Memory B cell (primary cell): ENCODE results near the gene P2RY8.
A peak's percentile ranks its signal among the peaks of the same experiment; 100 is the strongest.
"Not testable (repeated sequence)": the region's sequence is repeated elsewhere in the genome, so short reads cannot be mapped to it uniquely, and the experiment has no call there.

Experiments used
- ATAC-seq: fragments of 150-1000 bp; cut with Tn5 transposase; 2 replicates; pipeline ENCODE4 v1.10.0; 2021; ENCODE audit warnings: low read depth, mild to moderate bottlenecking, moderate library complexity
- DNase-seq, 2 donors: peaks; one replicate each; pipeline ENCODE4 v3.0.0; 2022; ENCODE audit warnings: low spot score in 2 of 2
- H3K27ac Mint-ChIP-seq: one replicate; pipeline ENCODE4 v1.8.0; 2022; ENCODE audit warnings: mild to moderate bottlenecking, moderate library complexity, mixed read lengths
- H3K27me3 Mint-ChIP-seq: one replicate; pipeline ENCODE4 v1.8.0; 2022; ENCODE audit warnings: mixed read lengths
- H3K36me3 Mint-ChIP-seq: one replicate; pipeline ENCODE4 v1.8.0; 2022; ENCODE audit warnings: mild to moderate bottlenecking, mixed read lengths
- H3K4me1 Mint-ChIP-seq: one replicate; pipeline ENCODE4 v1.8.0; 2022; ENCODE audit warnings: mixed read lengths
- H3K4me3 Mint-ChIP-seq: one replicate; pipeline ENCODE4 v1.8.0; 2022; ENCODE audit warnings: mild to moderate bottlenecking, moderate library complexity, mixed read lengths
- H3K9me3 Mint-ChIP-seq: one replicate; pipeline ENCODE4 v1.8.0; 2022; ENCODE audit warnings: mixed read lengths

The P2RY8 gene

GRCh38 chrX:1482530-1482928 lies 54.5 kb downstream of the P2RY8 start:
- H3K27me3 Mint-ChIP-seq, DNase-seq, H3K9me3 Mint-ChIP-seq, ATAC-seq, H3K4me3 Mint-ChIP-seq: not testable (repeated sequence)
- Mint-ChIP-seq H3K27ac (peak overlapping the region; percentile 96), H3K36me3 (peaks cover 35% of the 10 kb centered on the region), H3K4me1 (peaks cover 48% of the 10 kb centered on the region)

- peaks cover 36% of the 10 kb centered on the region for H3K36me3 Mint-ChIP-seq
- H3K9me3 Mint-ChIP-seq, result peaks cover 8% of the 10 kb centered on the region
- ATAC-seq (peak; percentile 80), DNase-seq (peak; percentile 62 to 68)
- no peaks in the 10 kb centered on the region for H3K27me3 Mint-ChIP-seq
- peak overlapping the region; percentile 96 for H3K27ac Mint-ChIP-seq
- peak overlapping the region; percentile 79 for H3K4me3 Mint-ChIP-seq
- peaks cover 47% of the 10 kb centered on the region for H3K4me1 Mint-ChIP-seq
These were observed 55.1 kb downstream of the P2RY8 start for GRCh38 chrX:1481636-1482529.

- peak overlapping the region; percentile 96 for H3K27ac Mint-ChIP-seq
- H3K4me3 Mint-ChIP-seq, result peak overlapping the region; percentile 57
- H3K4me1 Mint-ChIP-seq, result peaks cover 46% of the 10 kb centered on the region
- no peaks in the 10 kb centered on the region for H3K27me3 Mint-ChIP-seq
- no peak for DNase-seq
- peaks cover 36% of the 10 kb centered on the region for H3K36me3 Mint-ChIP-seq
- H3K9me3 Mint-ChIP-seq, result peaks cover 9% of the 10 kb centered on the region
- no peak for ATAC-seq
These were observed 56.8 kb downstream of the P2RY8 start for GRCh38 chrX:1480082-1480785.

- Mint-ChIP-seq H3K27me3 (no peaks in the 10 kb centered on the region), H3K4me3 (no peak overlapping the region), H3K27ac (peak overlapping the region; percentile 82), H3K4me1 (peaks cover 61% of the 10 kb centered on the region), H3K9me3 (peaks cover 30% of the 10 kb centered on the region), H3K36me3 (peaks cover 52% of the 10 kb centered on the region)
- DNase-seq (no peak), ATAC-seq (no peak)
These were observed 59.1 kb downstream of the P2RY8 start for GRCh38 chrX:1477801-1478458.

GRCh38 chrX:1477229-1477628 lies 59.8 kb downstream of the P2RY8 start:
- peaks cover 59% of the 10 kb centered on the region for H3K36me3 Mint-ChIP-seq
- DNase-seq, result no peak
- no peak for ATAC-seq
- H3K9me3 Mint-ChIP-seq, result peaks cover 35% of the 10 kb centered on the region
- H3K4me1 Mint-ChIP-seq, result peaks cover 68% of the 10 kb centered on the region
- no peak overlapping the region for H3K4me3 Mint-ChIP-seq
- H3K27ac Mint-ChIP-seq, result no peak overlapping the region
- no peaks in the 10 kb centered on the region for H3K27me3 Mint-ChIP-seq

GRCh38 chrX:1476682-1477081 lies 60.3 kb downstream of the P2RY8 start:
- ATAC-seq (no peak), DNase-seq (no peak)
- H3K4me3 Mint-ChIP-seq, result no peak overlapping the region
- H3K27me3 Mint-ChIP-seq, result no peaks in the 10 kb centered on the region
- H3K27ac Mint-ChIP-seq, result no peak overlapping the region
- peaks cover 68% of the 10 kb centered on the region for H3K4me1 Mint-ChIP-seq
- peaks cover 64% of the 10 kb centered on the region for H3K36me3 Mint-ChIP-seq
- peaks cover 37% of the 10 kb centered on the region for H3K9me3 Mint-ChIP-seq

- Mint-ChIP-seq H3K36me3 (peaks cover 67% of the 10 kb centered on the region), H3K27ac (peak overlapping the region; percentile 18), H3K9me3 (peaks cover 37% of the 10 kb centered on the region)
These were observed 61.1 kb downstream of the P2RY8 start for GRCh38 chrX:1475881-1476280.

GRCh38 chrX:1475481-1475880 lies 61.5 kb downstream of the P2RY8 start:
- peak overlapping the region; percentile 95 for H3K27ac Mint-ChIP-seq
- ATAC-seq (no peak), DNase-seq (no peak)
- H3K4me1 Mint-ChIP-seq, result peaks cover 65% of the 10 kb centered on the region
- no peaks in the 10 kb centered on the region for H3K27me3 Mint-ChIP-seq
- H3K9me3 Mint-ChIP-seq, result peaks cover 37% of the 10 kb centered on the region
- H3K4me3 Mint-ChIP-seq, result no peak overlapping the region
- peaks cover 67% of the 10 kb centered on the region for H3K36me3 Mint-ChIP-seq

More at GRCh38 chrX:1475881-1476280, 61.1 kb downstream of the P2RY8 start:
- Mint-ChIP-seq H3K4me3 (no peak overlapping the region), H3K27me3 (no peaks in the 10 kb centered on the region), H3K4me1 (peaks cover 67% of the 10 kb centered on the region)
- no peak for DNase-seq
- ATAC-seq, result no peak

GRCh38 chrX:1474593-1474992 lies 62.4 kb downstream of the P2RY8 start:
- peak overlapping the region; percentile 95 for H3K27ac Mint-ChIP-seq
- peaks cover 62% of the 10 kb centered on the region for H3K36me3 Mint-ChIP-seq

GRCh38 chrX:1472975-1473374 lies 64.0 kb downstream of the P2RY8 start:
- Mint-ChIP-seq H3K4me3 (peak overlapping the region; percentile 12), H3K4me1 (peaks cover 68% of the 10 kb centered on the region), H3K9me3 (peaks cover 30% of the 10 kb centered on the region), H3K27ac (peak overlapping the region; percentile 95), H3K36me3 (peaks cover 52% of the 10 kb centered on the region), H3K27me3 (no peaks in the 10 kb centered on the region)
- no peak for ATAC-seq
- DNase-seq, result no peak

More at GRCh38 chrX:1474593-1474992, 62.4 kb downstream of the P2RY8 start:
- ATAC-seq, H3K27me3 Mint-ChIP-seq, H3K4me3 Mint-ChIP-seq, DNase-seq: not testable (repeated sequence)
- peaks cover 66% of the 10 kb centered on the region for H3K4me1 Mint-ChIP-seq
- H3K9me3 Mint-ChIP-seq, result peaks cover 37% of the 10 kb centered on the region

- peaks cover 61% of the 10 kb centered on the region for H3K4me1 Mint-ChIP-seq
- peak overlapping the region; percentile 95 for H3K27ac Mint-ChIP-seq
- H3K36me3 Mint-ChIP-seq, result peaks cover 34% of the 10 kb centered on the region
- peak overlapping the region; percentile 59 for H3K4me3 Mint-ChIP-seq
- ATAC-seq (peak; percentile 71), DNase-seq (peak; percentile 61 to 66)
- no peaks in the 10 kb centered on the region for H3K27me3 Mint-ChIP-seq
- peaks cover 11% of the 10 kb centered on the region for H3K9me3 Mint-ChIP-seq
These were observed 68.7 kb downstream of the P2RY8 start for GRCh38 chrX:1468250-1468772.

GRCh38 chrX:1466971-1467561 lies 69.9 kb downstream of the P2RY8 start:
- Mint-ChIP-seq H3K27ac (peak overlapping the region; percentile 95), H3K27me3 (no peaks in the 10 kb centered on the region), H3K9me3 (peaks cover 1% of the 10 kb centered on the region), H3K36me3 (peaks cover 23% of the 10 kb centered on the region), H3K4me1 (peaks cover 55% of the 10 kb centered on the region), H3K4me3 (peak overlapping the region; percentile 78)
- ATAC-seq, result peak; percentile 64
- DNase-seq, result peak; percentile 60 to 70

- H3K27me3 Mint-ChIP-seq, result no peaks in the 10 kb centered on the region
- DNase-seq (peak in 1 of 2 donors; percentile 10), ATAC-seq (no peak)
- peaks cover 52% of the 10 kb centered on the region for H3K4me1 Mint-ChIP-seq
- no peak overlapping the region for H3K4me3 Mint-ChIP-seq
- peak overlapping the region; percentile 95 for H3K27ac Mint-ChIP-seq
- H3K36me3 Mint-ChIP-seq, result peaks cover 16% of the 10 kb centered on the region
- H3K9me3 Mint-ChIP-seq, result no peaks in the 10 kb centered on the region
These were observed 70.7 kb downstream of the P2RY8 start for GRCh38 chrX:1466232-1466661.
